Inflammatory macrophage (primary cell): ENCODE results near the gene PTGES3L.
"Not testable (repeated sequence)": the region's sequence is repeated elsewhere in the genome, so short reads cannot be mapped to it uniquely, and the experiment has no call there.

Experiments used
- DNase-seq, 2 donors: peaks; one replicate each; pipeline ENCODE4 v3.0.0-alpha.2; 2020 to 2022

Gene PTGES3L

GRCh38 chr17:42919522-42920077, 60.3 kb downstream of the PTGES3L start:
- not testable (repeated sequence) for DNase-seq

GRCh38 chr17:42918902-42919521, 60.9 kb downstream of the PTGES3L start:
- DNase-seq: no peak
